HEK293 (cell line): Measurements from ENCODE around the gene CDKL2.

Experiments used
- CTCF ChIA-PET: fragments of 350-600 bp; formaldehyde crosslinking; extraction: SDS; loops from one replicate; lab custom pipeline; 2021; ENCODE audit warnings: antibody characterized with exemption; lab: Yijun Ruan, JAX
- POLR2A ChIA-PET: fragments of 300-600 bp; formaldehyde crosslinking; extraction: SDS; loops from one replicate; lab custom pipeline; 2020; ENCODE audit warnings: antibody characterized with exemption, inconsistent platforms; lab: Yijun Ruan, JAX
- H3K27ac ChIP-seq: fragments of 200-500 bp; sonication (Bioruptor generic); 2 replicates; pipeline ENCODE4 v1.5.1; 2014; ENCODE audit warnings: low read depth, low read length, control low read depth, inconsistent platforms; ENCODE audit errors: extremely low read depth
- H3K36me3 ChIP-seq, 2 experiments: fragments of 200-500 bp in 1 of 2; sonication (Bioruptor generic) in 1 of 2; 1 replicate in 1 of 2; 2 replicates in 1 of 2; pipeline ENCODE4 v1.5.1; 2014 to 2017; ENCODE audit warnings: inconsistent platforms in 2 of 2, low read length in 2 of 2; ENCODE audit not compliant: control insufficient read depth in 2 of 2, insufficient read depth in 1 of 2
- H3K4me1 ChIP-seq: fragments of 200-500 bp; sonication (Bioruptor generic); 2 replicates; pipeline ENCODE4 v1.5.1; 2014; ENCODE audit warnings: mild to moderate bottlenecking, low read length, inconsistent platforms; ENCODE audit not compliant: control insufficient read depth, insufficient read depth
- H3K4me3 ChIP-seq: 2 replicates; pipeline ENCODE4 v1.5.1; 2011; ENCODE audit warnings: low read depth, mild to moderate bottlenecking, control low read depth, low read length, moderate library complexity
- H3K9me3 ChIP-seq: fragments of 200-500 bp; sonication (Bioruptor generic); 2 replicates; pipeline ENCODE4 v1.5.1; 2014; ENCODE audit warnings: low read depth, low read length, inconsistent platforms; ENCODE audit not compliant: control insufficient read depth, insufficient read depth
- BCL11A ChIP-seq: fragments of 450-650 bp; formaldehyde crosslinking; IDR thresholded peaks from 2 replicates; pipeline ENCODE4 v1.5.1; 2016; ENCODE audit warnings: low read depth, missing biosample characterization, missing genetic modification characterization
- GLI4 ChIP-seq: fragments of 450-650 bp; formaldehyde crosslinking; IDR thresholded peaks from 2 replicates; pipeline ENCODE4 v1.5.1; 2016; ENCODE audit warnings: missing biosample characterization, missing genetic modification characterization
- MYNN ChIP-seq: fragments of 450-650 bp; formaldehyde crosslinking; IDR thresholded peaks from 2 replicates; pipeline ENCODE4 v1.5.1; 2016; ENCODE audit warnings: missing biosample characterization, missing genetic modification characterization, borderline replicate concordance
- REPIN1 ChIP-seq: fragments of 450-650 bp; formaldehyde crosslinking; IDR thresholded peaks from 2 replicates; pipeline ENCODE4 v1.5.1; 2017; ENCODE audit warnings: missing biosample characterization, missing genetic modification characterization, low read depth
- SALL2 ChIP-seq: fragments of 450-650 bp; formaldehyde crosslinking; IDR thresholded peaks from 2 replicates; pipeline ENCODE4 v1.5.0; 2017; ENCODE audit warnings: missing biosample characterization, mild to moderate bottlenecking, missing genetic modification characterization, borderline replicate concordance
- TRIM28 ChIP-seq: IDR thresholded peaks from 2 replicates; pipeline ENCODE4 v1.6.1; 2011; ENCODE audit warnings: low read length, control low read depth, borderline replicate concordance
- ZBTB1 ChIP-seq: fragments of 450-650 bp; formaldehyde crosslinking; IDR thresholded peaks from 2 replicates; pipeline ENCODE4 v1.5.1; 2016; ENCODE audit warnings: missing biosample characterization, missing genetic modification characterization
- ZFP3 ChIP-seq: fragments of 450-650 bp; formaldehyde crosslinking; IDR thresholded peaks from 2 replicates; pipeline ENCODE4 v1.5.1; 2016; ENCODE audit warnings: low read depth, missing biosample characterization, missing genetic modification characterization
- ZNF155 ChIP-seq: fragments of 450-650 bp; formaldehyde crosslinking; IDR thresholded peaks from 2 replicates; pipeline ENCODE4 v1.5.1; 2016; ENCODE audit warnings: missing biosample characterization, missing genetic modification characterization
- ZNF16 ChIP-seq: fragments of 450-650 bp; formaldehyde crosslinking; IDR thresholded peaks from 2 replicates; pipeline ENCODE4 v1.5.1; 2016; ENCODE audit warnings: low read depth, missing biosample characterization, missing genetic modification characterization
- ZNF169 ChIP-seq: fragments of 450-650 bp; formaldehyde crosslinking; IDR thresholded peaks from 2 replicates; pipeline ENCODE4 v1.5.1; 2016; ENCODE audit warnings: missing biosample characterization, missing genetic modification characterization
- ZNF37A ChIP-seq: fragments of 450-650 bp; IDR thresholded peaks from 2 replicates; pipeline ENCODE4 v1.5.1; 2018; ENCODE audit warnings: missing biosample characterization, missing genetic modification characterization
- ZNF404 ChIP-seq: fragments of 450-650 bp; formaldehyde crosslinking; IDR thresholded peaks from 2 replicates; pipeline ENCODE4 v1.5.1; 2017; ENCODE audit warnings: missing biosample characterization, missing genetic modification characterization
- ZNF596 ChIP-seq: fragments of 450-650 bp; IDR thresholded peaks from 2 replicates; pipeline ENCODE4 v1.5.0; 2018; ENCODE audit warnings: missing biosample characterization, mild to moderate bottlenecking, missing genetic modification characterization, moderate library complexity
- ZNF623 ChIP-seq: fragments of 450-650 bp; formaldehyde crosslinking; IDR thresholded peaks from 2 replicates; pipeline ENCODE4 v1.5.1; 2016; ENCODE audit warnings: missing biosample characterization, missing genetic modification characterization
- ZNF629 ChIP-seq: fragments of 450-650 bp; formaldehyde crosslinking; IDR thresholded peaks from 2 replicates; pipeline ENCODE4 v1.5.1; 2017; ENCODE audit warnings: missing biosample characterization, missing genetic modification characterization
- ZNF660 ChIP-seq: fragments of 450-650 bp; IDR thresholded peaks from 2 replicates; pipeline ENCODE4 v1.5.1; 2018; ENCODE audit warnings: missing biosample characterization, mild to moderate bottlenecking, missing genetic modification characterization
- ZNF843 ChIP-seq: fragments of 450-650 bp; formaldehyde crosslinking; IDR thresholded peaks from 2 replicates; pipeline ENCODE4 v1.5.1; 2016; ENCODE audit warnings: missing biosample characterization, missing genetic modification characterization
- TF ChIP-seq, protein P1 (sequence below): fragments of 450-650 bp; formaldehyde crosslinking; IDR thresholded peaks from 2 replicates; pipeline ENCODE4 v1.5.1; 2016; ENCODE audit warnings: missing biosample characterization, missing genetic modification characterization
- TF ChIP-seq, protein P2 (sequence below): fragments of 450-650 bp; formaldehyde crosslinking; IDR thresholded peaks from 2 replicates; pipeline ENCODE4 v1.5.1; 2016; ENCODE audit warnings: missing biosample characterization, missing genetic modification characterization
- TF ChIP-seq, protein P3 (sequence below): fragments of 450-650 bp; formaldehyde crosslinking; IDR thresholded peaks from 2 replicates; pipeline ENCODE4 v1.5.0; 2017; ENCODE audit warnings: missing biosample characterization, missing genetic modification characterization, borderline replicate concordance
- TF ChIP-seq, protein P4 (sequence below): fragments of 450-650 bp; formaldehyde crosslinking; IDR thresholded peaks from 2 replicates; pipeline ENCODE4 v1.5.1; 2016; ENCODE audit warnings: missing biosample characterization, missing genetic modification characterization
- TF ChIP-seq, protein P5 (sequence below): fragments of 450-650 bp; formaldehyde crosslinking; IDR thresholded peaks from 2 replicates; pipeline ENCODE4 v1.5.1; 2017; ENCODE audit warnings: missing biosample characterization, missing genetic modification characterization

The CDKL2 gene

DNA sequence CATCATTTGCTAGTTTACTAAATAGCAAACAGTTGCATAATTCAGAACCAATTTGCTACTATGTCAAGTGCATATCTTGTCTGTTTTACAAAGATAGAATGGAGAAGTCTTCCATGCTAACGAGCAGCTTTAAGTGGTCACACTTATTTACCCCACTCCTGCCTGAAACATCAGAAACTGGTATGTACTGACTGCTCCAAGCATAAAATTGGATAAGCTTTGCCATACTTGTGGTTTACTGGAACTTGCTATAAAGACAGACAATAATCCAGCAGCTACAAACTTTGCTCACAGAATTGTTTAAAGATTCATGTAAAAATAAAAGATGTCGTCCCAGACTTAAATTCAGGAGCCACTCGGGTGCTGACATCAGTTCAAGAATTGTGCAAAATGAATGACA lies 13.3 kb upstream of the CDKL2 start:
- no peak for TF ChIP-seq ZNF16
- no peaks in the 10 kb centered on the region for H3K9me3 ChIP-seq
- H3K36me3 ChIP-seq: peaks cover 22 to 61% of the 10 kb centered on the region in 2 experiments
- ChIA-PET CTCF (no interaction called here), POLR2A (no interaction called here)
- no peaks in the 10 kb centered on the region for H3K4me1 ChIP-seq
- H3K4me3 ChIP-seq: no peak overlapping the region
- H3K27ac ChIP-seq: no peak overlapping the region

DNA sequence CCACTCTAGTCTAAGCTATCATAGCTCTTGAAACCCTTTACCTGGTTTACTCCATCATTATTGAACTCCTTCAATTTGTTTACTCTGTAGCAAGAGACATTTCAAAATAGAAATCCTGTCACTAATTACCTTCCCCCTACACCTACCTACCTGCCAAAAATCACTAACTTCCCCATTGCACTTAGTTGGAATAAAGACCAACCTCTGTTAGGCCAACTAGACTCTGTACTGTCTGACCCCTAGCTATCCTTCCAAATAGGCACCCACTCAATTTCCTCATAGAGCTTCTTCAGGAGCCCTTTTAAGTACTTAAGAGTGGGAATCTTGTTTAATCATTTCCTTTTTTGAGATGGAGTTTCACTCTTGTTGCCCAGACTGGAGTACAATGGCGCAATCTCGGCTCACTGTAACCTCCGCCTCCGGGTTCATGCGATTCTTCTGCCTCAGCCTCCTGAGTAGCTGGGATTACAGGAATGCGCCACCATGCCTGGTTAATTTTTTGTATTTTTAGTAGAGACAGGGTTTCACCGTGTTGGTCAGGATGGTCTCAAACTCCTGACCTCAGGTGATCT lies 8.9 kb upstream of the CDKL2 start:
- no peaks in the 10 kb centered on the region for H3K9me3 ChIP-seq
- H3K4me3 ChIP-seq: no peak overlapping the region
- POLR2A ChIA-PET: no interaction called here
- no peak for TF ChIP-seq TRIM28
- TF ChIP-seq ZNF37A: no peak
- TF ChIP-seq ZNF629 (tag by site-specific recombination): no peak
- TF ChIP-seq ZNF169: no peak
- no peak for TF ChIP-seq ZNF155
- TF ChIP-seq ZNF623 (tag by site-specific recombination): no peak
- no peak for TF ChIP-seq GLI4
- TF ChIP-seq MYNN: no peak
- no peak for TF ChIP-seq ZNF843
- TF ChIP-seq, protein P1, sequence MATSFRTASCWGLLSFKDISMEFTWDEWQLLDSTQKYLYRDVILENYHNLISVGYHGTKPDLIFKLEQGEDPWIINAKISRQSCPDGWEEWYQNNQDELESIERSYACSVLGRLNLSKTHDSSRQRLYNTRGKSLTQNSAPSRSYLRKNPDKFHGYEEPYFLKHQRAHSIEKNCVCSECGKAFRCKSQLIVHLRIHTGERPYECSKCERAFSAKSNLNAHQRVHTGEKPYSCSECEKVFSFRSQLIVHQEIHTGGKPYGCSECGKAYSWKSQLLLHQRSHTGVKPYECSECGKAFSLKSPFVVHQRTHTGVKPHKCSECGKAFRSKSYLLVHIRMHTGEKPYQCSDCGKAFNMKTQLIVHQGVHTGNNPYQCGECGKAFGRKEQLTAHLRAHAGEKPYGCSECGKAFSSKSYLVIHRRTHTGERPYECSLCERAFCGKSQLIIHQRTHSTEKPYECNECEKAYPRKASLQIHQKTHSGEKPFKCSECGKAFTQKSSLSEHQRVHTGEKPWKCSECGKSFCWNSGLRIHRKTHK (tag by site-specific recombination): no peak
- TF ChIP-seq, protein P2, sequence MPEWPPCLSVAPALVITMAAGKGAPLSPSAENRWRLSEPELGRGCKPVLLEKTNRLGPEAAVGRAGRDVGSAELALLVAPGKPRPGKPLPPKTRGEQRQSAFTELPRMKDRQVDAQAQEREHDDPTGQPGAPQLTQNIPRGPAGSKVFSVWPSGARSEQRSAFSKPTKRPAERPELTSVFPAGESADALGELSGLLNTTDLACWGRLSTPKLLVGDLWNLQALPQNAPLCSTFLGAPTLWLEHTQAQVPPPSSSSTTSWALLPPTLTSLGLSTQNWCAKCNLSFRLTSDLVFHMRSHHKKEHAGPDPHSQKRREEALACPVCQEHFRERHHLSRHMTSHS (tag by site-specific recombination): no peak
- TF ChIP-seq, protein P3, sequence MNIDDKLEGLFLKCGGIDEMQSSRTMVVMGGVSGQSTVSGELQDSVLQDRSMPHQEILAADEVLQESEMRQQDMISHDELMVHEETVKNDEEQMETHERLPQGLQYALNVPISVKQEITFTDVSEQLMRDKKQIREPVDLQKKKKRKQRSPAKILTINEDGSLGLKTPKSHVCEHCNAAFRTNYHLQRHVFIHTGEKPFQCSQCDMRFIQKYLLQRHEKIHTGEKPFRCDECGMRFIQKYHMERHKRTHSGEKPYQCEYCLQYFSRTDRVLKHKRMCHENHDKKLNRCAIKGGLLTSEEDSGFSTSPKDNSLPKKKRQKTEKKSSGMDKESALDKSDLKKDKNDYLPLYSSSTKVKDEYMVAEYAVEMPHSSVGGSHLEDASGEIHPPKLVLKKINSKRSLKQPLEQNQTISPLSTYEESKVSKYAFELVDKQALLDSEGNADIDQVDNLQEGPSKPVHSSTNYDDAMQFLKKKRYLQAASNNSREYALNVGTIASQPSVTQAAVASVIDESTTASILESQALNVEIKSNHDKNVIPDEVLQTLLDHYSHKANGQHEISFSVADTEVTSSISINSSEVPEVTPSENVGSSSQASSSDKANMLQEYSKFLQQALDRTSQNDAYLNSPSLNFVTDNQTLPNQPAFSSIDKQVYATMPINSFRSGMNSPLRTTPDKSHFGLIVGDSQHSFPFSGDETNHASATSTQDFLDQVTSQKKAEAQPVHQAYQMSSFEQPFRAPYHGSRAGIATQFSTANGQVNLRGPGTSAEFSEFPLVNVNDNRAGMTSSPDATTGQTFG (tag by site-specific recombination): no peak
- H3K27ac ChIP-seq: no peak overlapping the region
- no peaks in the 10 kb centered on the region for H3K4me1 ChIP-seq
- CTCF ChIA-PET: no interaction called here
- H3K36me3 ChIP-seq: peaks cover 0 to 17% of the 10 kb centered on the region in 2 experiments; a peak in 2 of 3 replicates

DNA sequence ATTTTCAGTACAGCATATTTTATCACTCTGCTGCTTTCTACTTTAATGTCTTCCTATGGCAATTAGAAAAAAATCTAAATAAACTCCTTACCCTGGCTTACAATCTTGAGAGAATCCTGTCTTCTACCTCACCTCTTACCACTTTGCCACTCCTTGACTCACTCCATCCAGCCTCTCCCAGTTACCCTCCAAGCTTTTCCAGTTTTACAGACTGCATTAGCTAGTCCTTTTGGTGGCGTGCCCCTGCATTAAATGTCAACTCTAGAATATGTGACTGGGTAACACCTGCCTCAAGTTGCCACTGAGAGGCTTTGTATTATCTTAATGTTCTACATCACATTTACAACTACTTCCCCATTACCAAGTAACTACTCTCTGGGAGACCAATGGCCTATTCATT lies 7.5 kb upstream of the CDKL2 start:
- CTCF ChIA-PET: no interaction called here
- Histone ChIP-seq H3K4me1 (no peaks in the 10 kb centered on the region), H3K4me3 (no peak overlapping the region), H3K36me3 (peaks cover 0 to 6% of the 10 kb centered on the region in 2 experiments; a peak in 2 of 3 replicates), H3K9me3 (no peaks in the 10 kb centered on the region), H3K27ac (no peak overlapping the region)
- POLR2A ChIA-PET: no interaction called here
- TF ChIP-seq BCL11A (no peak), ZNF155 (no peak), ZBTB1 (tag by site-specific recombination) (no peak), ZNF404 (tag by site-specific recombination) (no peak), REPIN1 (tag by site-specific recombination) (no peak), ZNF660 (no peak), ZFP3 (no peak), ZNF596 (no peak), SALL2 (tag by site-specific recombination) (no peak)
- TF ChIP-seq, protein P4, sequence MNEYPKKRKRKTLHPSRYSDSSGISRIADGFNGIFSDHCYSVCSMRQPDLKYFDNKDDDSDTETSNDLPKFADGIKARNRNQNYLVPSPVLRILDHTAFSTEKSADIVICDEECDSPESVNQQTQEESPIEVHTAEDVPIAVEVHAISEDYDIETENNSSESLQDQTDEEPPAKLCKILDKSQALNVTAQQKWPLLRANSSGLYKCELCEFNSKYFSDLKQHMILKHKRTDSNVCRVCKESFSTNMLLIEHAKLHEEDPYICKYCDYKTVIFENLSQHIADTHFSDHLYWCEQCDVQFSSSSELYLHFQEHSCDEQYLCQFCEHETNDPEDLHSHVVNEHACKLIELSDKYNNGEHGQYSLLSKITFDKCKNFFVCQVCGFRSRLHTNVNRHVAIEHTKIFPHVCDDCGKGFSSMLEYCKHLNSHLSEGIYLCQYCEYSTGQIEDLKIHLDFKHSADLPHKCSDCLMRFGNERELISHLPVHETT (tag by site-specific recombination): no peak
- TF ChIP-seq, protein P5, sequence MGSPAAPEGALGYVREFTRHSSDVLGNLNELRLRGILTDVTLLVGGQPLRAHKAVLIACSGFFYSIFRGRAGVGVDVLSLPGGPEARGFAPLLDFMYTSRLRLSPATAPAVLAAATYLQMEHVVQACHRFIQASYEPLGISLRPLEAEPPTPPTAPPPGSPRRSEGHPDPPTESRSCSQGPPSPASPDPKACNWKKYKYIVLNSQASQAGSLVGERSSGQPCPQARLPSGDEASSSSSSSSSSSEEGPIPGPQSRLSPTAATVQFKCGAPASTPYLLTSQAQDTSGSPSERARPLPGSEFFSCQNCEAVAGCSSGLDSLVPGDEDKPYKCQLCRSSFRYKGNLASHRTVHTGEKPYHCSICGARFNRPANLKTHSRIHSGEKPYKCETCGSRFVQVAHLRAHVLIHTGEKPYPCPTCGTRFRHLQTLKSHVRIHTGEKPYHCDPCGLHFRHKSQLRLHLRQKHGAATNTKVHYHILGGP (tag by site-specific recombination): no peak
